HG03097 (cell line): Measurements from ENCODE around the gene HRK.
A peak's percentile ranks its signal among the peaks of the same experiment; 100 is the strongest.

Experiments
- ATAC-seq: cut with Tn5 transposase; IDR thresholded peaks from one replicate; pipeline ENCODE4 v1.9.1; 2021; ENCODE audit not compliant: unreplicated experiment, low FRiP score

The HRK gene

GRCh38 chr12:116881325-116881876 lies at the start of gene HRK:
Gene HRK (minus strand): TSS chr12:116881441. CDS start chr12:116881307, 134 bp downstream.
- no peak for ATAC-seq

GRCh38 chr12:116929885-116930284 lies 48.6 kb upstream of the HRK start:
- no peak for ATAC-seq

DNA sequence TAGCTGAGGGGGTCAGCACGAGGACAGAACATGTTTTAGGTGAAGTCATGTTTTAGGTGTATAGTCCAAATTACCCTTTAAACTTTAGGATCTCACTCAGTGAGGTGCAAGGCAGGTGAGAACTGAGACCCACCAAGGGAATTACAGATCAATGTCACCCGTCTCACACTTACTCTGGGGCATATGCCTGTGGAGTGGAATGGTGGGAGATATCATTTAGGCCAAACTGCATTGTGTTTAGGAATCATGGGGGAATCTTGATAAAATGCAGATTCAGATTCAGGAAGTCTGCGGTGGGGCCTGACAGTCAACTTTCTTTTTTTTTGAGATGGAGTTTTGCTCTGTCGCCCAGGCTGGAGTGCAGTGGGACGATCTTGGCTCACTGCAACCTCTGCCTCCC lies 47.3 kb upstream of the HRK start:
- ATAC-seq, result no peak

DNA sequence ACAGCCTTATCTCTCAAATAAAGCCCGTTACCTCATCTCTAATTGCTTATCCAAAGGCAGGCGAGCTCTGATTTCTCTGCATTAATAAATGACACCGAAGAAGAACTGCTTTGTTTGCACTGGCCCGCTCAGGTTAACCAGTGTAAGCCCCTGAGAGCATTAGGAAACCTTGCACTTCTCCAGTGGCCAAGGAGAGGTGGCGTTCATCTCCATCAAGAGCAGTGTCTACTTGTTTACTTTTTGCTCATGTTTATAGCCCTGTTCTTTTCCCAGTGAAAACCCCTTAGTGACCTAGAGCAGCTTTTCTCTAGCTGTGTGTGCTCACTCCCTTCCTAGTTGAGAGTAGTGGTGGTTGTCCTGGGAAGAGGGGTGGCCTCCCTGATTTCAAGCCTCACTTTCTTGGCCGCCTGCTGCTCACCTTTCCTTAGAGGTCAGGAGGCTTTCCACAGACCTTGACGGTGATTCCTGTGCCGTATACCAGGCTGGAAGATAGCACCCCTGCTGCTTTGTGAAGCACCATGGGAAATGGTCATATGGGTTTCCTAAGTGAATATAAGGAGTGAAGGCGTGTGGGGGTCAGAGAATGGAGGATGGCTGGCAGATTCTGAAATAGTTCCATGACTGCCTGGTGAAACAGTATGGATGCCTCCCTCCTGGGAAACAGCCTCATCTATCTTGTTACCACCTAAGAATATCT lies 46.2 kb upstream of the HRK start:
- no peak for ATAC-seq

GRCh38 chr12:116926283-116927243 lies 45.3 kb upstream of the HRK start:
- ATAC-seq, result no peak

- peak; percentile 79 for ATAC-seq
Measured at GRCh38 chr12:116924558-116925453, 43.6 kb upstream of the HRK start.

GRCh38 chr12:116922194-116922897 lies 41.1 kb upstream of the HRK start:
- ATAC-seq, result peak; percentile 47

DNA sequence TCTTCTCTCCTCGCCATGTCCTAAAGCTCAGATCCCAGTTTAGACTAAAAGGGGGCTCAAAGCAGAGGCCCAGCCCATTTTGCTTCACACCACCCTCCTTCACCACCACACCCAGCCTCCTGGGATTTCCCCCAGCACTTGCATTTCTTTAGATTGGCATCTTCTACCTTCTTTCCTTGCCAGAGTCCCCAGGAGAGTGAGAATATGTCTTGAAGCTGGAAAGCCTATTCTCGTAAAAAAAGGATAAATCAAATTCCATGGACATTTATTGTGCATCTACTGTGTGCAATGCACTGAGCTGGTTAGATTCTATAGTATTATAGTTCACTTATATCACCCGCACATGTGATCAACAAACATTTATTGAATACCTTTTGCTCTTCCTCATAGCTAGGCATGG lies 39.7 kb upstream of the HRK start:
- no peak for ATAC-seq

DNA sequence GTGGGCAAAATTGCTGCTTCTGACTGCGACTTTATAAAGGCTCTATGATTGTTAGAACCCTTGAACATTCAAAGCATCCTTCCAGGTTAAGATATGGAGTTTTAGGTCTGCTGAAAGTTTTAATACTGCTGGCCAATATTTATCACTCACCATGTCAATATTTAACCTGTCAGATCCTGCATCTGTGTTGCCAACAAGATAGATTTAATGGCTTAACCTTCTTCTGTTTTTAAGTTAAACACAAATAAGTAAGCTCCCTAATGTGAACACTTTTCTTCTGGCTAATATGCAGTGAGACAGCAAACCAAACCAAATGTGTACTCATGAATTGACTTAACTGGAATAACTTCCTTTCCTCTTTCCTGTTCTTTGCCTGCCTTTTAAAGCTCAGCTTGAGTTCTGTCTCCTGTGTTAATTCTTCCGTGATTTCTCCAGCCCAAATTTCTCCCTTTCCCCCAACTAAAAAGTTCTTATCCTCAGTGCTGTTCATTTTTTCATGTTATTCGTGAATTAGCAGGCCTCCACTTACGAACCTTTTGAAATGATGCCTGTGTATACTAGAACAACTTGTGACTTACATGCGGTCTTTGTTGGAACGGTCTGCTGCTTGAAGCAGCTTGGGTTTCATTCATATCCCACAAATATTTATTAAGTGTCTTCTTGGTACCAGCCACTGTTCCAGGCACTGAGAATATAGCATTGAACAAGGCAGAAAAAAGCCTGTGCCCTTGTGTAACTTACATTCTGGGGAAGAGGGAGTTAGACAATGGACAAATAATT lies 38.7 kb upstream of the HRK start:
- no peak for ATAC-seq

GRCh38 chr12:116919247-116919661 lies 38.0 kb upstream of the HRK start:
- no peak for ATAC-seq

DNA sequence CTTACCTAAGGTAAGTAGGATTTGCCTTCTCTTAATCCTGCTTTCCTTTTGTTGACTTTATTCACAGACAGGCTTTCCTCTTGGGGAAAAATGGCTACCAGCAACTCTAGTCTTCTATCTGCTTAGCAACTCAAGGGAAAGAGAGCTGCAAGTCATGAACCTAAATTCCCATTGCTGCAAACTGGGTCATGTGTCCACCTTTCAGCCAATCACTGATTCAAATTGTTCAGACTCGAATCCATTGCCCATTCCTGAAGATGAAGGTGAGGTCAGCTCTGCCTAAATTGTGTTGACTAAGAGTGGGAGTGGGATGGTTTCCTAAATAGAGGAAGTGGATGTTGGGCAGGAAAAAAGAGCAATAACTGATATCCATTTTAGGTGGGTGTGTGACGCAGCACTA lies 37.2 kb upstream of the HRK start:
- ATAC-seq, result no peak

DNA sequence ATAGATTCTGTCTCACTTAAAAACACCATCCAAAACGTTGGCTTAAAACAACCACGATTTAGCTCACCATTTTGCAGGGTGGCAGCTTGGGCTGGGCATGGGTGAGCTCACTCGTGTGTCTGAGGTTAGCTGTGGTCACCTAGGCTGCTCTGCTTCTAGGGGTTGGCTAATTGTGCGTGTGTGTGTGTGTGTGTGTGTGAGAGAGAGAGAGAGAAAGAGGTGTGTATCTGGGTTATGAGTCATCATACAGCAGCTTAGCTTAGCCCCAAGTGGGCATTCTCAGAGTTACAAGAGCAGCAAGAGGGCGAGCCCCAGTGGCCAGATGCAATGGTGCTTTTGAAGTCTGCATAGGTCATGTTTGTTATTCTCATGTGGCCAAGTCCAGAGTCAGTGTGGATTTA lies 35.5 kb upstream of the HRK start:
- ATAC-seq, result peak; percentile 84

DNA sequence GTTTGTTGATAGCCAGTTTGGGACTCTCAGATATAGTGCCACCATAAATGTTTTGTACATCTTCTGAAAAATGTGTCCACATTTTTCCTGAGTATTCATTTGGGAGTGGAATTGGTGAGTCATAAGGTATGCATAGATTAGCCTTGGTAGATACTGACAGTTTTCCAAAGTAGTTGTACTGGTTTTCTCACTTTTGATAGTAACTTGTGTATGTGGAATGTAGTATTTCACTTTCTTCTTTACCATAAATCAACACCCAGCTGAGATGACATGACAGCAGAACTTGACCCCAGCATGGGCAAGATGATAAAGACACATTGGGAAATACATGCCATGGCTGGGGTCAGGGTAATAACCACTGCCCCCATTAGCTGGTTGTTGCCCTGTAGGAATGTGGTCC lies 34.9 kb upstream of the HRK start:
- ATAC-seq, result no peak

DNA sequence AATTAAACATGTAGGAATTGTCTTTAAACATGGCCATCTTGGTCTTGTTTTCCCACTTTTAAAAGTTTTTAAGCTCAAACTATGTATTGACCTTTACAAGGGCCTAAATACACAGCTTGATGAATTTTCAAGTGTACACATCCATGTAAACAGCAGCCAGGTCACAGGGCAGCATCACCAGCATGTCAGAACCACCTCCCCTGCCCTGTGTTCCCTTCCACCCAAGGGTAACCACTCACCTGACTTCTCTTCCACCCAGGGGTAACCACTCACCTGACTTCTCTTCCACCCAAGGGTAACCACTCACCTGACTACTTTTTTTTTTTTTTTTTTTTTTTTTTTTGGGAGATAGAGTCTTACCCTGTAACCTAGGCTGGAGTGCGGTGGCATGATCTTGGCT lies 34.1 kb upstream of the HRK start:
- ATAC-seq, result no peak

DNA sequence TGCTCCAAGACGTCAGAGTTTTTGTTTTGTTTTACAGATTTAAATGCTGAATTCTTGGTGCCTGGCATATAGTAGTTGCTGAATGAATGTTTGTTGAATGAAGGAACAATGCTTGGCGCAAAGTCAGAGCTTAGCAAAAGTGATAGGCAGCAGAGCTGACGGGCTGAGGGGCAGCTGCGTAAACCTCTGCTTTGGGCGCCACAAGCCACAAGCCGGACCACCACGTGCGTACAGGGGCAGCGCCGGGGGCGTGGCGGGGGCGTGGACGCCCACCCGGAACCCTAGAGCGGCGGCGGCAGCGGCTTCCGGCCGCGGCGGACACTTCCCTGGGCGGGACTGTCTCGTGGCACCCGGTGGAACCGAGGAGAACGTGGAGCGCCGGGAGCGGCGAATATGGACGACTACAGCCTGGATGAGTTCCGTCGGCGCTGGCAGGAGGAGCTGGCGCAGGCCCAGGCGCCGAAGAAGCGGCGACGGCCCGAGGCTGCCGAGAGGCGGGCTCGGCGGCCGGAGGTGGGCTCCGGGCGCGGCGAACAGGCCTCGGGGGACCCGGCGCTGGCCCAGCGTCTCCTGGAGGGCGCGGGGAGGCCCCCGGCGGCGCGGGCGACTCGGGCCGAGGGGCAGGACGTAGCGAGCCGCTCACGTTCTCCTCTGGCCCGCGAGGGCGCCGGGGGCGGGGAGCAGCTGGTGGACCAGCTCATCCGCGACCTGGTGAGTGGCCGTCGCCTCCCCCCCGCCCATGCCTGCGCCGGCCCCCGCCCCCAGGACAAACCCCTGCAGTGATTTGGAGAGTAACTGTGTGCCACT lies 29.6 kb upstream of the HRK start, which contains the start of gene FBXW8:
Gene FBXW8, plus strand, starts transcription at position 306 of the 807 bp plus-strand sequence. Its CDS starts 88 bp downstream, at position 394.
- ATAC-seq, result peak; percentile 86

GRCh38 chr12:116910280-116910644 lies 29.0 kb upstream of the HRK start:
- ATAC-seq, result no peak

DNA sequence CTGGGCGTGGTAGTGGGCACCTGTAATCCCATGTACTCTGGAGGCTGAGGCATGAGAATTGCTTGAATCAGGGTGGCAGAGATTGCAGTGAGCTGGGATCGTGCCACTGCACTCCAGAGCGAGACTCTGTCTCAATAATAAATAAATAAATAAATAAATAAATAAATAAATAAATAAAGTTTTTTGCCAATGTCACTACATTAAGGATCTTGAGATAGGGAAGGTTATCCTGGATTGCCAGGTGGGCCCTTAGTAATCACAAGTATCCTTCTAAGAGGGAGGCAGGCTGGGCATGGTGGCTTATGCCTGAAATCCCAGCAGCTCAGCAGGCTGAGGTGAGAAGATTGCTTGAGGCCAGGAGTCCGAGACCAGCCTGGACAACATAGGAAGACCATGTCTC lies 25.0 kb upstream of the HRK start:
- no peak for ATAC-seq

DNA sequence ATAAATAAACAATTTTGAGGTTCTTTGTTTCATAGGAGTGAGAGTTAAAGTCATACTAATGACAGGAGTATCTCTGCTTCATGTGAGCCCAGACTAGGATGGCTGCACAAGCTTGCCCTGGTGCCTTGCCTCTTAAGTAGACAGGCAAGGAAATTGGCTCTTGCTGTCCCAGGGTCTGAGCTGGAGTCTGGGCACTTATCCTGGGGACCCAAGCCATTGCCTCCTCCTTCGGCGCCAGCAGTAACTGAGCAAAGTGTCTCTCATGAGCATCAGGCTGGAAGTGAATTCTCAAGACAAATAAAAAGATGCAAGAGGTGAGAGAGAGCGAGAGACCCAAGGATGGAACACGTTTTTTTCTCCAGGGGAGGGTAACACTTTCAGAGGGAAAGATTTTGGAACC lies 22.6 kb upstream of the HRK start:
- no peak for ATAC-seq
